Suppressor macrophage treated with lipopolysaccharide for 4 hours (primary cell): ENCODE results near the gene SLC2A4.
"Not testable (repeated sequence)": the region's sequence is repeated elsewhere in the genome, so short reads cannot be mapped to it uniquely, and the experiment has no call there.

Experiments used
- DNase-seq: peaks from one replicate; pipeline ENCODE4 v3.0.0-alpha.2; 2020

SLC2A4 gene

GRCh38 chr17:7327056-7327455 lies 45.5 kb downstream of the SLC2A4 start:
- DNase-seq = no peak

- DNase-seq = no peak
Observed at GRCh38 chr17:7327501-7327900, 46.0 kb downstream of the SLC2A4 start.

- DNase-seq = no peak
Observed at GRCh38 chr17:7328009-7328408, 46.5 kb downstream of the SLC2A4 start.

GRCh38 chr17:7328840-7329373 lies 47.4 kb downstream of the SLC2A4 start, which contains the start of gene NEURL4:
Gene NEURL4 (minus strand): TSS chr17:7329335. CDS start chr17:7329312, 23 bp downstream.
- peak; percentile 19 for DNase-seq

- DNase-seq = peak; percentile 99
Observed at GRCh38 chr17:7329374-7329996, 48.0 kb downstream of the SLC2A4 start.

- DNase-seq = peak; percentile 73
Observed at GRCh38 chr17:7329997-7330637, 48.6 kb downstream of the SLC2A4 start.

GRCh38 chr17:7330638-7331015 lies 49.1 kb downstream of the SLC2A4 start:
- no peak for DNase-seq

GRCh38 chr17:7332111-7332510 lies 50.6 kb downstream of the SLC2A4 start:
- DNase-seq = no peak

GRCh38 chr17:7332600-7333069 lies 51.1 kb downstream of the SLC2A4 start:
- DNase-seq = not testable (repeated sequence)

GRCh38 chr17:7334938-7335538 lies 53.5 kb downstream of the SLC2A4 start:
- DNase-seq = no peak

- DNase-seq = not testable (repeated sequence)
Observed at GRCh38 chr17:7335765-7336164, 54.2 kb downstream of the SLC2A4 start.

GRCh38 chr17:7336240-7337175 lies 55.0 kb downstream of the SLC2A4 start, which contains the start of gene ACAP1:
Gene ACAP1 (plus strand): TSS chr17:7336529. CDS start chr17:7336735, 206 bp downstream.
- DNase-seq = peak; percentile 30

GRCh38 chr17:7337600-7337999 lies 56.1 kb downstream of the SLC2A4 start:
- DNase-seq = not testable (repeated sequence)
